22Rv1 (cell line): ENCODE measurements around the gene NUP188.

Experiments
- CTCF ChIP-seq: fragments of 450-650 bp; IDR thresholded peaks from 2 replicates; pipeline ENCODE4 v1.5.1; 2017; ENCODE audit warnings: mild to moderate bottlenecking
- ZFX ChIP-seq: fragments of 450-650 bp; IDR thresholded peaks from 2 replicates; pipeline ENCODE4 v1.6.1; 2017; ENCODE audit warnings: antibody characterized with exemption, borderline replicate concordance

- TF ChIP-seq CTCF = no peak
- no peak for TF ChIP-seq ZFX
Observed at GRCh38 chr9:129012343-129012742, 64.8 kb downstream of the NUP188 start.
